OCI-LY1 (cell line): ENCODE results near the gene DROSHA.

ENCODE experiments used
- H2AFZ ChIP-seq: fragments of 200-600 bp; sonication (generic), shearing (Covaris generic); 2 replicates; pipeline ENCODE4 v1.6.0; 2014; ENCODE audit warnings: antibody characterized with exemption, mild to moderate bottlenecking, low read length
- H3F3A ChIP-seq: fragments of 200-600 bp; sonication (generic), shearing (Covaris generic); 2 replicates; pipeline ENCODE4 v1.6.0; 2014; ENCODE audit warnings: mild to moderate bottlenecking, antibody characterized with exemption, low read length, moderate library complexity; ENCODE audit not compliant: insufficient read depth
- H3K27ac ChIP-seq: fragments of 200-600 bp; sonication (generic); 2 replicates; pipeline ENCODE4 v1.5.1; 2014; ENCODE audit warnings: low read length, mixed run types, mild to moderate bottlenecking, low read depth; ENCODE audit not compliant: poor library complexity, severe bottlenecking
- H3K27me3 ChIP-seq: fragments of 200-600 bp; sonication (generic); 2 replicates; pipeline ENCODE4 v1.6.0; 2014; ENCODE audit warnings: antibody characterized with exemption, mild to moderate bottlenecking, low read length, moderate library complexity; ENCODE audit not compliant: insufficient read depth
- H3K36me3 ChIP-seq: fragments of 200-600 bp; sonication (generic); 2 replicates; pipeline ENCODE4 v1.6.1; 2014; ENCODE audit warnings: mild to moderate bottlenecking, antibody characterized with exemption, low read length, moderate library complexity, mixed read lengths; ENCODE audit not compliant: insufficient read depth
- H3K4me1 ChIP-seq: fragments of 200-600 bp; sonication (generic); 2 replicates; pipeline ENCODE4 v1.5.1; 2014; ENCODE audit warnings: mild to moderate bottlenecking, low read length, moderate library complexity; ENCODE audit not compliant: insufficient read depth, severe bottlenecking
- H3K4me2 ChIP-seq: fragments of 200-600 bp; sonication (generic), shearing (Covaris generic); 2 replicates; pipeline ENCODE4 v1.6.1; 2014; ENCODE audit warnings: low read length
- H3K4me3 ChIP-seq: fragments of 200-600 bp; sonication (generic); 2 replicates; pipeline ENCODE4 v1.5.1; 2014; ENCODE audit warnings: low read length, low read depth, mild to moderate bottlenecking, mixed read lengths; ENCODE audit not compliant: poor library complexity, severe bottlenecking
- H3K79me2 ChIP-seq: fragments of 200-600 bp; shearing (Covaris generic); 2 replicates; pipeline ENCODE4 v1.6.1; 2016; ENCODE audit warnings: mixed run types, low read length, mixed read lengths; ENCODE audit not compliant: insufficient read depth
- H3K9ac ChIP-seq: fragments of 200-600 bp; sonication (generic), shearing (Covaris generic); 2 replicates; pipeline ENCODE4 v1.6.1; 2014; ENCODE audit warnings: mild to moderate bottlenecking, low read length, mixed read lengths
- H3K9me2 ChIP-seq: fragments of 200-600 bp; sonication (generic), shearing (Covaris generic); 2 replicates; pipeline ENCODE4 v1.6.1; 2014; ENCODE audit warnings: low read depth, mild to moderate bottlenecking, low read length, mixed read lengths
- H3K9me3 ChIP-seq: fragments of 200-600 bp; shearing (Covaris generic); 2 replicates; pipeline ENCODE4 v1.6.1; 2014; ENCODE audit warnings: low read length, mixed read lengths
- H4K20me1 ChIP-seq: fragments of 200-600 bp; sonication (generic), shearing (Covaris generic); 2 replicates; pipeline ENCODE4 v1.6.0; 2016; ENCODE audit warnings: mild to moderate bottlenecking, low read length; ENCODE audit not compliant: insufficient read depth
- EZH2 ChIP-seq: fragments of 200-600 bp; sonication (generic), shearing (Covaris generic); IDR thresholded peaks from 2 replicates; pipeline ENCODE4 v1.8.0; 2017; ENCODE audit warnings: borderline replicate concordance, mixed run types, mild to moderate bottlenecking, antibody characterized with exemption, low read length, moderate library complexity, mixed read lengths
- TF ChIP-seq, protein P1 (sequence below): fragments of 200-600 bp; sonication (generic), shearing (Covaris generic); IDR thresholded peaks from 2 replicates; pipeline ENCODE4 v1.5.1; 2017; ENCODE audit warnings: mild to moderate bottlenecking, antibody characterized with exemption, low read length, moderate library complexity, mixed read lengths

DROSHA gene

DNA sequence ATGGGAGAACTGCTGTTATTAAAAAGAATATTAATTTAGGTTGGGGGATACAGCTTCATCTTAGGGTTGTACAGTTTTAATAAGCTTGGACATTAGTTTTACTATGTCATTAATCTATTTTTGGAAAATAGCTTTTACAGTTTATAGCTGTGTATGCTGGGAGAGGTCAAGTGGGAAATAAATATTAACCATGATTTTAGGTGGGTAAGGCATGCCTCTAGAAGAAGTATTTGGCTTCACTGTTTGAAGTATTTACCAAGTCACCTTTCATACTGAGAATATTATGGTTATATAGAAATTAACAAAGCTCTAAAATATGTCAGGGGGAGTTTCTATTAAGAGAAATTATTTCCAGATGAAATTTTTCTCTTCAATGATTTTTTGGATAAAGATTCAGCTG is 5.5 kb upstream of the DROSHA start:
- Histone ChIP-seq H4K20me1 (no peaks in the 10 kb centered on the region), H3K79me2 (peaks cover 7% of the 10 kb centered on the region; the same call in 1 of the 2 replicates), H3K4me2 (no peak overlapping the region), H3K4me1 (peaks cover 10% of the 10 kb centered on the region), H3K4me3 (no peak overlapping the region), H2AFZ (no peak overlapping the region), H3K9ac (no peak overlapping the region), H3K9me3 (no peaks in the 10 kb centered on the region), H3K27me3 (no peaks in the 10 kb centered on the region), H3K9me2 (no peaks in the 10 kb centered on the region), H3K27ac (no peak overlapping the region), H3K36me3 (peaks cover 75% of the 10 kb centered on the region), H3F3A (no peaks in the 10 kb centered on the region)
- TF ChIP-seq EZH2, result no peak
- TF ChIP-seq, protein P1, sequence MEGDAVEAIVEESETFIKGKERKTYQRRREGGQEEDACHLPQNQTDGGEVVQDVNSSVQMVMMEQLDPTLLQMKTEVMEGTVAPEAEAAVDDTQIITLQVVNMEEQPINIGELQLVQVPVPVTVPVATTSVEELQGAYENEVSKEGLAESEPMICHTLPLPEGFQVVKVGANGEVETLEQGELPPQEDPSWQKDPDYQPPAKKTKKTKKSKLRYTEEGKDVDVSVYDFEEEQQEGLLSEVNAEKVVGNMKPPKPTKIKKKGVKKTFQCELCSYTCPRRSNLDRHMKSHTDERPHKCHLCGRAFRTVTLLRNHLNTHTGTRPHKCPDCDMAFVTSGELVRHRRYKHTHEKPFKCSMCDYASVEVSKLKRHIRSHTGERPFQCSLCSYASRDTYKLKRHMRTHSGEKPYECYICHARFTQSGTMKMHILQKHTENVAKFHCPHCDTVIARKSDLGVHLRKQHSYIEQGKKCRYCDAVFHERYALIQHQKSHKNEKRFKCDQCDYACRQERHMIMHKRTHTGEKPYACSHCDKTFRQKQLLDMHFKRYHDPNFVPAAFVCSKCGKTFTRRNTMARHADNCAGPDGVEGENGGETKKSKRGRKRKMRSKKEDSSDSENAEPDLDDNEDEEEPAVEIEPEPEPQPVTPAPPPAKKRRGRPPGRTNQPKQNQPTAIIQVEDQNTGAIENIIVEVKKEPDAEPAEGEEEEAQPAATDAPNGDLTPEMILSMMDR, result no peak

DNA sequence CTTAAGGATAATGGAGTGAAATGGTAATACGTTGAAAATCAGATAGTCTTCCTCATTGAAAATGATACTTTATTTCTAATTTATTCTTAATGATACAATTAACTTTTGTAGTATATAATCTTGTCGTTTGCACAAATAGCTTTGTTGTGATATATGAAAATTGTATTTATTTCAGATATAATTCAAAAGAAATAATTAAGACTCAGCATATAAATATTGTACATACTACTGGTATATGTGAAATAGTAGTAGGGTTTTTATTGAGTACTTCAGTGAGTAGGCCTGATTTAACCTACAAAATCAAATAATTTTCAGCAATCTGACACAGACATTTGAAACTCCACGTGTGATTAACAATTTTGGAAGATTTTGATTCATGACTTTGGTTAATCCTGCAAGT is 5.0 kb upstream of the DROSHA start:
- Histone ChIP-seq H3F3A (no peaks in the 10 kb centered on the region), H3K27ac (no peak overlapping the region), H3K9me3 (no peaks in the 10 kb centered on the region), H3K9ac (no peak overlapping the region), H3K79me2 (peaks cover 7% of the 10 kb centered on the region; the same call in 1 of the 2 replicates), H3K9me2 (no peaks in the 10 kb centered on the region), H2AFZ (no peak overlapping the region), H3K4me3 (no peak overlapping the region), H3K4me2 (no peak overlapping the region), H3K36me3 (peaks cover 71% of the 10 kb centered on the region), H3K4me1 (peaks cover 10% of the 10 kb centered on the region), H3K27me3 (no peaks in the 10 kb centered on the region), H4K20me1 (no peaks in the 10 kb centered on the region)
- TF ChIP-seq, protein P1, result no peak
- TF ChIP-seq EZH2, result no peak

GRCh38 chr5:31534527-31535046 is 2.7 kb upstream of the DROSHA start:
- no peak overlapping the region for H2AFZ ChIP-seq
- H3K27me3 ChIP-seq, result no peaks in the 10 kb centered on the region
- no peaks in the 10 kb centered on the region for H4K20me1 ChIP-seq
- no peak for TF ChIP-seq EZH2
- TF ChIP-seq, protein P1, result no peak
- no peaks in the 10 kb centered on the region for H3K9me3 ChIP-seq
- H3K36me3 ChIP-seq, result peaks cover 51% of the 10 kb centered on the region
- no peak overlapping the region for H3K4me2 ChIP-seq
- no peak overlapping the region for H3K4me3 ChIP-seq
- H3F3A ChIP-seq, result no peaks in the 10 kb centered on the region
- no peaks in the 10 kb centered on the region for H3K9me2 ChIP-seq
- peaks cover 22% of the 10 kb centered on the region for H3K79me2 ChIP-seq
- no peak overlapping the region for H3K27ac ChIP-seq
- H3K4me1 ChIP-seq, result peaks cover 28% of the 10 kb centered on the region
- no peak overlapping the region for H3K9ac ChIP-seq
